Fibroblast of villous mesenchyme (primary cell): ENCODE results near the gene CHURC1. TPM values are rescaled to one million over a fixed set of nuclear protein-coding genes. Genes with fewer than 3 reads are reported as not detected.

Source experiments
- DNase-seq: peaks from one replicate; pipeline ENCODE4 v3.0.0-alpha.2; 2010; ENCODE audit warnings: low read depth
- H3K4me3 ChIP-seq: 2 replicates; pipeline ENCODE4 v1.5.1; 2011; ENCODE audit warnings: low read depth, mild to moderate bottlenecking, low read length
- CTCF ChIP-seq: IDR thresholded peaks from 2 replicates; pipeline ENCODE4 v1.5.1; 2012; ENCODE audit warnings: low read depth, mild to moderate bottlenecking, low read length; ENCODE audit not compliant: insufficient read depth
- total RNA-seq: library from RNA; depleted of rRNA; stranded (reverse); fragments of >200 nt; gene quantifications from 2 replicates; pipeline ENCODE4 v1.2.3, GENCODE V29; 2012

Gene CHURC1
- total RNA-seq, 1 donor = 45.8 TPM

- DNase-seq = no peak
- TF ChIP-seq CTCF = no peak
- no peak overlapping the region for H3K4me3 ChIP-seq
Measured at GRCh38 chr14:64919215-64919614, 5.0 kb downstream of the CHURC1 start.

- DNase-seq = no peak
Measured at GRCh38 chr14:64919618-64920017, 5.4 kb downstream of the CHURC1 start.

GRCh38 chr14:64920465-64920864, 6.2 kb downstream of the CHURC1 start:
- TF ChIP-seq CTCF = no peak
- no peak for DNase-seq
- no peak overlapping the region for H3K4me3 ChIP-seq

More at GRCh38 chr14:64919618-64920017, 5.4 kb downstream of the CHURC1 start:
- no peak overlapping the region for H3K4me3 ChIP-seq
- no peak for TF ChIP-seq CTCF

- no peak for DNase-seq
- H3K4me3 ChIP-seq = no peak overlapping the region
- no peak for TF ChIP-seq CTCF
Measured at GRCh38 chr14:64923015-64923414, 8.8 kb downstream of the CHURC1 start.

- DNase-seq = no peak
- no peak overlapping the region for H3K4me3 ChIP-seq
- no peak for TF ChIP-seq CTCF
Measured at GRCh38 chr14:64926398-64926995, 12.2 kb downstream of the CHURC1 start.

- DNase-seq = no peak
- H3K4me3 ChIP-seq = no peak overlapping the region
- TF ChIP-seq CTCF = no peak
Measured at GRCh38 chr14:64927031-64927430, 12.8 kb downstream of the CHURC1 start.
